OCI-LY7 (cell line): ENCODE data around the gene SLAMF8. TPM values are rescaled to one million over a fixed set of nuclear protein-coding genes. Genes with fewer than 3 reads are reported as not detected.

Experiments used
- BruUV-seq: library from RNA; stranded (reverse); fragments of 400-500 nt; replicated peaks from 2 replicates; lab custom pipeline; 2021; lab: Mats Ljungman, UMichigan
- CTCF ChIA-PET: fragments of 300-600 bp; sonication (Branson Sonifier 250); formaldehyde crosslinking; loops from one replicate; lab custom pipeline; 2022; ENCODE audit warnings: antibody characterized with exemption; ENCODE audit not compliant: unreplicated experiment; lab: Charles Lee
- POLR2A ChIA-PET: fragments of 300-600 bp; sonication (Branson Sonifier 250); formaldehyde crosslinking; loops from one replicate; lab custom pipeline; 2022; ENCODE audit warnings: antibody characterized with exemption; lab: Charles Lee
- DNase-seq: peaks from one replicate; pipeline ENCODE4 v3.0.0-alpha.2; 2015; ENCODE audit warnings: low spot score
- H2AFZ ChIP-seq: fragments of 200-600 bp; sonication (generic), shearing (Covaris generic); 2 replicates; pipeline ENCODE4 v1.6.1; 2014; ENCODE audit warnings: mild to moderate bottlenecking, antibody characterized with exemption, low read length, moderate library complexity
- H3K27ac ChIP-seq: fragments of 200-600 bp; sonication (generic); 2 replicates; pipeline ENCODE4 v1.5.1; 2014; ENCODE audit warnings: mixed run types, low read depth, mild to moderate bottlenecking, moderate library complexity, low read length, inconsistent platforms; ENCODE audit not compliant: poor library complexity, severe bottlenecking
- H3K36me3 ChIP-seq: fragments of 200-600 bp; sonication (generic); 2 replicates; pipeline ENCODE4 v1.6.1; 2014; ENCODE audit warnings: mild to moderate bottlenecking, antibody characterized with exemption, low read length, moderate library complexity, mixed read lengths; ENCODE audit not compliant: insufficient read depth
- H3K4me1 ChIP-seq: fragments of 200-600 bp; sonication (generic); 2 replicates; pipeline ENCODE4 v1.5.1; 2014; ENCODE audit warnings: mild to moderate bottlenecking, low read length; ENCODE audit not compliant: insufficient read depth, poor library complexity, severe bottlenecking
- H3K4me2 ChIP-seq: fragments of 200-600 bp; sonication (generic); 2 replicates; pipeline ENCODE4 v1.6.1; 2014; ENCODE audit warnings: mild to moderate bottlenecking, low read length
- H3K4me3 ChIP-seq: fragments of 200-600 bp; sonication (generic); 2 replicates; pipeline ENCODE4 v1.5.1; 2014; ENCODE audit warnings: mild to moderate bottlenecking, low read depth, low read length; ENCODE audit not compliant: poor library complexity, severe bottlenecking
- H3K79me2 ChIP-seq: fragments of 200-600 bp; sonication (generic); 2 replicates; pipeline ENCODE4 v1.6.1; 2016; ENCODE audit warnings: low read depth, mild to moderate bottlenecking, low read length, moderate library complexity, mixed read lengths; ENCODE audit not compliant: insufficient read depth
- H3K9me2 ChIP-seq: fragments of 200-600 bp; sonication (generic); 2 replicates; pipeline ENCODE4 v1.6.1; 2016; ENCODE audit warnings: mild to moderate bottlenecking, low read length, mixed read lengths; ENCODE audit not compliant: insufficient read depth
- H3K9me3 ChIP-seq: fragments of 200-600 bp; sonication (generic); 2 replicates; pipeline ENCODE4 v1.6.1; 2014; ENCODE audit warnings: mild to moderate bottlenecking, mixed run types, low read length, mixed read lengths
- H4K20me1 ChIP-seq: fragments of 200-600 bp; sonication (generic); 2 replicates; pipeline ENCODE4 v1.6.1; 2014; ENCODE audit warnings: mild to moderate bottlenecking, antibody characterized with exemption, low read length, moderate library complexity, mixed read lengths; ENCODE audit not compliant: insufficient read depth
- EZH2phosphoT487 ChIP-seq: fragments of 200-600 bp; sonication (generic); IDR thresholded peaks from 2 replicates; pipeline ENCODE4 v1.6.1; 2018; ENCODE audit warnings: low read depth, borderline replicate concordance, mild to moderate bottlenecking, mixed run types, antibody characterized with exemption, low read length, moderate library complexity, mixed read lengths
- intact Hi-C: fragments of 100-400 bp; cut with micrococcal nuclease; formaldehyde crosslinking; loops from one replicate; pipeline ENCODE4 v1.10.0; 2022; ENCODE audit not compliant: unreplicated experiment
- total RNA-seq, 2 experiments: library from RNA; depleted of rRNA in 1 of 2; stranded (reverse); fragments of >200 nt in 1 of 2; shearing (Covaris generic) in 1 of 2; gene quantifications; 2 replicates each; pipeline ENCODE4 v1.2.3, GENCODE V29; 2014 to 2022
- TF ChIP-seq, protein P1 (sequence below): fragments of 200-600 bp; sonication (generic); conservative IDR thresholded peaks from 2 replicates; pipeline ENCODE4 v1.5.1; 2014; ENCODE audit warnings: mild to moderate bottlenecking, antibody characterized with exemption, low read length, moderate library complexity, mixed read lengths

Gene SLAMF8
- total RNA-seq, 2 experiments from 2014 or later = not detected

GRCh38 chr1:159854693-159855192, 28.1 kb downstream of the SLAMF8 start:
- TF ChIP-seq EZH2phosphoT487 = no peak
- TF ChIP-seq, protein P1, sequence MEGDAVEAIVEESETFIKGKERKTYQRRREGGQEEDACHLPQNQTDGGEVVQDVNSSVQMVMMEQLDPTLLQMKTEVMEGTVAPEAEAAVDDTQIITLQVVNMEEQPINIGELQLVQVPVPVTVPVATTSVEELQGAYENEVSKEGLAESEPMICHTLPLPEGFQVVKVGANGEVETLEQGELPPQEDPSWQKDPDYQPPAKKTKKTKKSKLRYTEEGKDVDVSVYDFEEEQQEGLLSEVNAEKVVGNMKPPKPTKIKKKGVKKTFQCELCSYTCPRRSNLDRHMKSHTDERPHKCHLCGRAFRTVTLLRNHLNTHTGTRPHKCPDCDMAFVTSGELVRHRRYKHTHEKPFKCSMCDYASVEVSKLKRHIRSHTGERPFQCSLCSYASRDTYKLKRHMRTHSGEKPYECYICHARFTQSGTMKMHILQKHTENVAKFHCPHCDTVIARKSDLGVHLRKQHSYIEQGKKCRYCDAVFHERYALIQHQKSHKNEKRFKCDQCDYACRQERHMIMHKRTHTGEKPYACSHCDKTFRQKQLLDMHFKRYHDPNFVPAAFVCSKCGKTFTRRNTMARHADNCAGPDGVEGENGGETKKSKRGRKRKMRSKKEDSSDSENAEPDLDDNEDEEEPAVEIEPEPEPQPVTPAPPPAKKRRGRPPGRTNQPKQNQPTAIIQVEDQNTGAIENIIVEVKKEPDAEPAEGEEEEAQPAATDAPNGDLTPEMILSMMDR = no peak

DNA sequence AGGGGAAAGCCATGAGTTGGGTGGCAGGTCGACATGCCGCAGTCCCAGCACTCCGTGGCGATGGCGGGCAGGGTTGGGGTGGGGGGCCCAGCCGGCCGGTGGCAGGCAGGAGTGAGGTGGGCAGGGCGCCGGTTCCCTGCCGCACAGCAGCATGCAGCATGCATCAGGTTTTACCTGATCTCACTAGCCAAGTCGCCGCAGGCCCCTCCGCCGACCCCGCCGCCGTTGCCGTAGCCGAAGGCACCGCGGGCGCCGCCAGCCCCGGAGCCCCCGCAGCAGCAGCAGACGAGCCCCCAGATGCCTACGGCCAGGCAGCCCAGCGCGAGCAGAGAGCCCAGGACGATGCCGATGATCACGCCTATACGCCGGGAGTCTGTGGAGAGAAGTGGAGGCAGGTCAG, 29.0 kb downstream of the SLAMF8 start:
- no peak overlapping the region for H2AFZ ChIP-seq
- ChIA-PET POLR2A (no interaction called here), CTCF (no interaction called here)
- DNase-seq = no peak
- no peaks in the 10 kb centered on the region for H3K9me3 ChIP-seq
- H3K36me3 ChIP-seq = no peaks in the 10 kb centered on the region
- H4K20me1 ChIP-seq = no peaks in the 10 kb centered on the region
- no peak overlapping the region for H3K27ac ChIP-seq
- H3K79me2 ChIP-seq = no peaks in the 10 kb centered on the region
- TF ChIP-seq, protein P1 = no peak
- no peak for TF ChIP-seq EZH2phosphoT487
- intact Hi-C loops = no loop called here
- no peak overlapping the region for H3K4me3 ChIP-seq
- H3K4me2 ChIP-seq = no peak overlapping the region
- no peaks in the 10 kb centered on the region for H3K4me1 ChIP-seq
- BruUV-seq = no TSS peak
- no peaks in the 10 kb centered on the region for H3K9me2 ChIP-seq

More at GRCh38 chr1:159854693-159855192, 28.1 kb downstream of the SLAMF8 start:
- ChIA-PET POLR2A (no interaction called here), CTCF (no interaction called here)
- Histone ChIP-seq H2AFZ (no peak overlapping the region), H3K4me2 (no peak overlapping the region), H3K27ac (no peak overlapping the region), H3K4me3 (no peak overlapping the region), H4K20me1 (no peaks in the 10 kb centered on the region), H3K79me2 (no peaks in the 10 kb centered on the region), H3K9me2 (no peaks in the 10 kb centered on the region), H3K36me3 (no peaks in the 10 kb centered on the region), H3K4me1 (no peaks in the 10 kb centered on the region), H3K9me3 (no peaks in the 10 kb centered on the region)
- no TSS peak for BruUV-seq
- DNase-seq = no peak
- intact Hi-C loops = no loop called here

GRCh38 chr1:159856576-159856975, 29.9 kb downstream of the SLAMF8 start:
- H3K4me1 ChIP-seq = no peaks in the 10 kb centered on the region
- no peak overlapping the region for H3K4me2 ChIP-seq
- no TSS peak for BruUV-seq
- no peaks in the 10 kb centered on the region for H3K36me3 ChIP-seq
- intact Hi-C loops = no loop called here
- no peaks in the 10 kb centered on the region for H3K9me2 ChIP-seq
- ChIA-PET POLR2A (no interaction called here), CTCF (no interaction called here)
- no peaks in the 10 kb centered on the region for H3K9me3 ChIP-seq
- no peaks in the 10 kb centered on the region for H3K79me2 ChIP-seq
- no peak overlapping the region for H3K4me3 ChIP-seq
- H2AFZ ChIP-seq = no peak overlapping the region
- no peak overlapping the region for H3K27ac ChIP-seq
- DNase-seq = no peak
- no peaks in the 10 kb centered on the region for H4K20me1 ChIP-seq
- no peak for TF ChIP-seq EZH2phosphoT487
- TF ChIP-seq, protein P1 = no peak
